ENCODE data around the gene RFXANK. TPM values are rescaled to one million over a fixed set of nuclear protein-coding genes. Genes with fewer than 3 reads are reported as not detected.
"Not testable (repeated sequence)": the region's sequence is repeated elsewhere in the genome, so short reads cannot be mapped to it uniquely, and the experiment has no call there.

The RFXANK gene
- total and polyA plus RNA-seq, 3 experiments from 2014 or later: 71.2 to 101 (median 98.4) TPM

GRCh38 chr19:19212916-19213315 is 20.9 kb downstream of the RFXANK start:
- no peak overlapping the region for H3K27ac ChIP-seq (ENCODE audit: low read depth, low read length)
- H3K4me1 ChIP-seq (ENCODE audit: insufficient read depth, low read length): peaks cover 2% of the 10 kb centered on the region
- no peaks in the 10 kb centered on the region for H3K9me3 ChIP-seq (ENCODE audit: low read length)
- H3K9me3 Mint-ChIP-seq: no peaks in the 10 kb centered on the region
- H3K27me3 Mint-ChIP-seq: peaks cover 41 to 54% of the 10 kb centered on the region in 2 donors
- no peak for DNase-seq
- H3K4me1 Mint-ChIP-seq: peaks cover 0 to 4% (median under 1%) of the 10 kb centered on the region in 3 donors
- H3K36me3 ChIP-seq (ENCODE audit: insufficient read depth, low read length): no peaks in the 10 kb centered on the region
- ChIA-PET CTCF (no interaction called here), POLR2A (no interaction called here)
- H3K36me3 Mint-ChIP-seq: peaks cover 0 to 9% (median 0%) of the 10 kb centered on the region in 3 donors
- no peak overlapping the region for H3K4me3 Mint-ChIP-seq
- H3K27ac Mint-ChIP-seq: peak overlapping the region in 1 of 8 donors; percentile 41
- H3K27me3 ChIP-seq (ENCODE audit: insufficient read depth, low read length, poor library complexity, severe bottlenecking): peaks cover 28% of the 10 kb centered on the region
- no peak overlapping the region for H3K4me3 ChIP-seq (ENCODE audit: low read length)

DNA sequence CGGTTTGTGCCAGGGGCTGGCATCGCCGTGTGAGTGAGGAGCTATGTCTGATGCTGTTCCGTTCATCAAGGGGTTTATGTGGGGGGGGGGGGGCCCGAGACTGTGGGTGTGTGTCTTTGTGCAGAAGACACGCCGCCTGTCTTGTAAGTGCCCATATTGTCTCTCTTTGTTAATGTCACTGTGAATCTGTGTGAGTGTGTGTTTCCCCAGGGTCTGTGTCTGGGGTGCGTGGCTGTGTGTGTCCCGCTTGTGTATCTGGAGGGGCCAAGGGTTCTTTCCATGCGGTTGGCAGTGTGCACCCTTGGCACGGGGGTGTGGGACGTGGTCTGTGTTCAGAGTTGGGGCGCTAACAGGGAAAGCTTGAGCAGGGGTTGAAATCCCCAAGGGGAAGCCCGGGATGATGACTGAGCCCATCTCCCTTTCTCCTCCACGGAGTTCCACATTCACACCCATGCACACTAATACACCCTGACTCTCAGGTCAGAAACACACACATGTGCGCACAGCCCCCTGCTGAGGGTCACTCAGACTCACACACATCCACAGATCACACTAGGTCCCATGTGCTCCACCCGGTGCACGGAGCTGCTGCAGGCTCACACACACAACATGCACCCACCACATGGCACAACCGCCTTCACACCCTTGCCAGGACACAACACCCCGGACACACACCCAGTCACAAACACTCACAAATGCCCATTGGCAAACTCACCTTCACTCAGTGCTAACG is 21.5 kb downstream of the RFXANK start:
- peaks cover 0 to 9% (median 0%) of the 10 kb centered on the region in 3 donors for H3K36me3 Mint-ChIP-seq
- DNase-seq: no peak
- CTCF ChIA-PET: interaction anchor here (1.8 kb wide), 1 partner anchor 11 kb away, joined by 7 read pairs; no protein-coding TSS in a partner anchor
- peaks cover 28% of the 10 kb centered on the region for H3K27me3 ChIP-seq (ENCODE audit: insufficient read depth, low read length, poor library complexity, severe bottlenecking)
- peaks cover 0 to 4% (median 0%) of the 10 kb centered on the region in 3 donors for H3K4me1 Mint-ChIP-seq
- H3K9me3 ChIP-seq (ENCODE audit: low read length): no peaks in the 10 kb centered on the region
- POLR2A ChIA-PET: no interaction called here
- no peaks in the 10 kb centered on the region for H3K4me1 ChIP-seq (ENCODE audit: insufficient read depth, low read length)
- H3K27ac ChIP-seq (ENCODE audit: low read depth, low read length): no peak overlapping the region
- H3K4me3 Mint-ChIP-seq: no peak overlapping the region
- H3K9me3 Mint-ChIP-seq: no peaks in the 10 kb centered on the region
- H3K27me3 Mint-ChIP-seq: peaks cover 41 to 54% of the 10 kb centered on the region in 2 donors
- no peak overlapping the region for H3K4me3 ChIP-seq (ENCODE audit: low read length)
- no peak overlapping the region for H3K27ac Mint-ChIP-seq
- no peaks in the 10 kb centered on the region for H3K36me3 ChIP-seq (ENCODE audit: insufficient read depth, low read length)

DNA sequence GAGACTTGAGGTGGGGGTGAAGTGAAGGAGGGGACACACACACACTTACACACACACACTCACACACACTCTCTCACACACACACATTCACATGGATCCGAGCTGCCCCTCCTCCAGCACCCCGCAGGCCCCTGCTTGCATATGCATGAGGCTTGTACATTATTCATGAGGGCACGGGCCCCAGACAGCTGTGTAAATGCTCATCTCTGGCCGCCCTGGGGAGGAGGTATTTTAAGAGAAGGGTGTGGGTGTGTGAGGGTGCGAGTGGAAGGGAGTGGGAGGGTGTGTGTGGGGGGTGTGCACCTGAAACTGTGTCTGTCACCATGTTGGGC is 22.1 kb downstream of the RFXANK start:
- Histone ChIP-seq H3K4me1 (ENCODE audit: insufficient read depth, low read length) (no peaks in the 10 kb centered on the region), H3K27me3 (ENCODE audit: insufficient read depth, low read length, poor library complexity, severe bottlenecking) (peaks cover 28% of the 10 kb centered on the region), H3K36me3 (ENCODE audit: insufficient read depth, low read length) (no peaks in the 10 kb centered on the region), H3K9me3 (ENCODE audit: low read length) (no peaks in the 10 kb centered on the region), H3K4me3 (ENCODE audit: low read length) (no peak overlapping the region), H3K27ac (ENCODE audit: low read depth, low read length) (no peak overlapping the region)
- peaks cover 0 to 9% (median 0%) of the 10 kb centered on the region in 3 donors for H3K36me3 Mint-ChIP-seq
- H3K27me3 Mint-ChIP-seq: peaks cover 40 to 54% of the 10 kb centered on the region in 2 donors
- DNase-seq: no peak
- ChIA-PET POLR2A (no interaction called here), CTCF (interaction anchor here (1.8 kb wide), 1 partner anchor 11 kb away, joined by 7 read pairs; no protein-coding TSS in a partner anchor)
- no peak overlapping the region for H3K27ac Mint-ChIP-seq
- H3K9me3 Mint-ChIP-seq: no peaks in the 10 kb centered on the region
- H3K4me1 Mint-ChIP-seq: peaks cover 0 to 4% (median 0%) of the 10 kb centered on the region in 3 donors
- H3K4me3 Mint-ChIP-seq: no peak overlapping the region

- H3K9me3 Mint-ChIP-seq: no peaks in the 10 kb centered on the region
- H3K27me3 ChIP-seq (ENCODE audit: insufficient read depth, low read length, poor library complexity, severe bottlenecking): peaks cover 28% of the 10 kb centered on the region
- H3K36me3 Mint-ChIP-seq: peaks cover 0 to 9% (median 0%) of the 10 kb centered on the region in 3 donors
- H3K4me3 ChIP-seq (ENCODE audit: low read length): no peak overlapping the region
- ChIA-PET POLR2A (no interaction called here), CTCF (interaction anchor here (1.8 kb wide), 1 partner anchor 10 kb away, joined by 7 read pairs; no protein-coding TSS in a partner anchor)
- H3K36me3 ChIP-seq (ENCODE audit: insufficient read depth, low read length): no peaks in the 10 kb centered on the region
- H3K9me3 ChIP-seq (ENCODE audit: low read length): no peaks in the 10 kb centered on the region
- no peak for DNase-seq
- no peak overlapping the region for H3K27ac ChIP-seq (ENCODE audit: low read depth, low read length)
- H3K4me3 Mint-ChIP-seq: no peak overlapping the region
- H3K4me1 Mint-ChIP-seq: peaks cover 0 to 4% (median 0%) of the 10 kb centered on the region in 3 donors
- no peak overlapping the region for H3K27ac Mint-ChIP-seq
- H3K4me1 ChIP-seq (ENCODE audit: insufficient read depth, low read length): no peaks in the 10 kb centered on the region
- peaks cover 36 to 54% of the 10 kb centered on the region in 2 donors for H3K27me3 Mint-ChIP-seq
Observed at GRCh38 chr19:19214892-19215291, 22.8 kb downstream of the RFXANK start.

DNA sequence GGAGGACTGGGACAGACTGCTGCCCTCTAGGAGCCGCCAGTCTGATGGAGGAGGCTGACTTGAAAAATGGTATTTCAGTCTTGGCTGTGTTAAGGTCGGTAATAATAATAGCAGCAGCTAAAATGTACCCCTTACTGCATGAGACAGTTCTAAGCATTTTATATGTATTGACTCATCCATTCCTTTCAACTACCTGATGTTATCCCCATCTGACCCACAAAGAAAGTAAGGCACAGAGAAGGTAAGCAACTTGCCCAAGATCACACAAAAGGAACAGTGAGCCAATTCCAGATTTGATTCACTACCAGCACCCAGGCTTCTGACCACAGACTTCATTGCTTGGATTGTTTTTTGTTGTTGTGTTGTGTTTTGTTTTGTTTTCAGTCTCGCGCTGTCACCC is 23.7 kb downstream of the RFXANK start:
- H3K4me3 Mint-ChIP-seq: no peak overlapping the region
- ChIA-PET CTCF (no interaction called here), POLR2A (no interaction called here)
- no peaks in the 10 kb centered on the region for H3K9me3 Mint-ChIP-seq
- DNase-seq: no peak
- H3K27ac Mint-ChIP-seq: no peak overlapping the region
- H3K36me3 Mint-ChIP-seq: peaks cover 0 to 9% (median 0%) of the 10 kb centered on the region in 3 donors
- no peak overlapping the region for H3K27ac ChIP-seq (ENCODE audit: low read depth, low read length)
- no peaks in the 10 kb centered on the region for H3K4me1 ChIP-seq (ENCODE audit: insufficient read depth, low read length)
- no peaks in the 10 kb centered on the region for H3K36me3 ChIP-seq (ENCODE audit: insufficient read depth, low read length)
- peaks cover 31 to 50% of the 10 kb centered on the region in 2 donors for H3K27me3 Mint-ChIP-seq
- no peak overlapping the region for H3K4me3 ChIP-seq (ENCODE audit: low read length)
- peaks cover 0 to 4% (median 0%) of the 10 kb centered on the region in 3 donors for H3K4me1 Mint-ChIP-seq
- peaks cover 28% of the 10 kb centered on the region for H3K27me3 ChIP-seq (ENCODE audit: insufficient read depth, low read length, poor library complexity, severe bottlenecking)
- H3K9me3 ChIP-seq (ENCODE audit: low read length): no peaks in the 10 kb centered on the region

- H3K4me1 Mint-ChIP-seq: peaks cover 0 to 4% (median 0%) of the 10 kb centered on the region in 3 donors
- H3K9me3 Mint-ChIP-seq: no peaks in the 10 kb centered on the region
- H3K27me3 ChIP-seq (ENCODE audit: insufficient read depth, low read length, poor library complexity, severe bottlenecking): peaks cover 23% of the 10 kb centered on the region
- H3K27ac ChIP-seq (ENCODE audit: low read depth, low read length): no peak overlapping the region
- no peak overlapping the region for H3K27ac Mint-ChIP-seq
- CTCF ChIA-PET: no interaction called here
- peaks cover 0 to 9% (median 0%) of the 10 kb centered on the region in 3 donors for H3K36me3 Mint-ChIP-seq
- POLR2A ChIA-PET: no interaction called here
- H3K27me3 Mint-ChIP-seq: peaks cover 23 to 44% of the 10 kb centered on the region in 2 donors
- H3K4me3 Mint-ChIP-seq: no peak overlapping the region
- H3K4me3 ChIP-seq (ENCODE audit: low read length): no peak overlapping the region
- H3K9me3 ChIP-seq (ENCODE audit: low read length): no peaks in the 10 kb centered on the region
- H3K4me1 ChIP-seq (ENCODE audit: insufficient read depth, low read length): no peaks in the 10 kb centered on the region
- H3K36me3 ChIP-seq (ENCODE audit: insufficient read depth, low read length): no peaks in the 10 kb centered on the region
- no peak for DNase-seq
Observed at GRCh38 chr19:19217099-19217498, 25.0 kb downstream of the RFXANK start.

- H3K27me3 Mint-ChIP-seq: peaks cover 17 to 30% of the 10 kb centered on the region in 2 donors
Observed at GRCh38 chr19:19218911-19219310, 26.9 kb downstream of the RFXANK start.

DNA sequence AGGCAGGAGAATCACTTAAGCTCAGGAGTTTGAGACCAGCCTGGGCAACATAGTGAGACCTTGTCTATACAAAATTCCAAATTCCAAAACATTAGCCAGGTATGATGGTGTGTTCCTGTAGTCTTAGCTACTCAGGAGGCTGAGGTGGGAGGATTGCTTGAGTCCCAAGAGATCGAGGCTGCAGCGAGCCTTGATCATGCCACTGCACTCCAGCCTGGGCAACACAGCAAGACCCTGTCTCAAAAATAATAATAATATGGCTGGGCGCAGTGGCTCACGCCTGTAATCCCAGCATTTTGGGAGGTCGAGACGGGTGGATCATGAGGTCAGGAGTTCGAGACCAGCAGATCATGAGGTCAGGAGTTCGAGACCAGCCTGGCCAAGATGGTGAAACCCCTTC is 28.9 kb downstream of the RFXANK start:
- H3K4me3 Mint-ChIP-seq; H3K4me3 ChIP-seq (ENCODE audit: low read length); H3K27ac Mint-ChIP-seq; DNase-seq; H3K4me1 Mint-ChIP-seq; H3K36me3 ChIP-seq (ENCODE audit: insufficient read depth, low read length); POLR2A ChIA-PET; H3K27me3 ChIP-seq (ENCODE audit: insufficient read depth, low read length, poor library complexity, severe bottlenecking); H3K4me1 ChIP-seq (ENCODE audit: insufficient read depth, low read length); H3K9me3 Mint-ChIP-seq; H3K27ac ChIP-seq (ENCODE audit: low read depth, low read length); H3K9me3 ChIP-seq (ENCODE audit: low read length); CTCF ChIA-PET; H3K36me3 Mint-ChIP-seq: not testable (repeated sequence)
- peaks cover 8 to 12% of the 10 kb centered on the region in 2 donors for H3K27me3 Mint-ChIP-seq

More at GRCh38 chr19:19218911-19219310, 26.9 kb downstream of the RFXANK start:
- Histone ChIP-seq H3K27ac (ENCODE audit: low read depth, low read length) (no peak overlapping the region), H3K4me3 (ENCODE audit: low read length) (no peak overlapping the region), H3K9me3 (ENCODE audit: low read length) (no peaks in the 10 kb centered on the region), H3K36me3 (ENCODE audit: insufficient read depth, low read length) (no peaks in the 10 kb centered on the region), H3K27me3 (ENCODE audit: insufficient read depth, low read length, poor library complexity, severe bottlenecking) (peaks cover 7% of the 10 kb centered on the region), H3K4me1 (ENCODE audit: insufficient read depth, low read length) (no peaks in the 10 kb centered on the region)
- H3K36me3 Mint-ChIP-seq: peaks cover 0 to 9% (median 0%) of the 10 kb centered on the region in 3 donors
- no peak overlapping the region for H3K27ac Mint-ChIP-seq
- no peak for DNase-seq
- ChIA-PET POLR2A (no interaction called here), CTCF (no interaction called here)
- no peak overlapping the region for H3K4me3 Mint-ChIP-seq
- H3K4me1 Mint-ChIP-seq: peaks cover 0 to 3% (median 0%) of the 10 kb centered on the region in 3 donors
- H3K9me3 Mint-ChIP-seq: no peaks in the 10 kb centered on the region
